ENCODE data around the gene UBE2D2. TPM values are rescaled to one million over a fixed set of nuclear protein-coding genes. Genes with fewer than 3 reads are reported as not detected.

Gene UBE2D2
- total and polyA plus RNA-seq, 2 donors (not counting 1 experiment from before 2014, with no cell fraction given) = 64.3 to 168 TPM

- CTCF ChIA-PET = interaction anchor here (0.6 to 14.0 kb wide), 31 partner anchors 9 to 246 kb away, joined by 3 to 502 read pairs (median 7); partner anchors contain the start of genes CXXC5, MZB1 and UBE2D2
- DNase-seq = peak; percentile 96
- Histone ChIP-seq H3K4me1 (ENCODE audit: control insufficient read depth in 2 of 2, insufficient read depth in 2 of 2, low read length in 2 of 2) (peaks cover 65 to 83% of the 10 kb centered on the region in 2 donors), H4K20me1 (ENCODE audit: control insufficient read depth, insufficient read depth, low read length, poor library complexity, severe bottlenecking) (peaks cover 18% of the 10 kb centered on the region), H3K4me2 (replicated peaks; ENCODE audit: low read depth, low read length, poor library complexity, severe bottlenecking) (peak overlapping the region; percentile 91), H3K27ac (ENCODE audit: low read length in 2 of 2) (peak overlapping the region; percentile 88 to 93), H3K27me3 (replicated peaks in 1 of 4; ENCODE audit: control extremely low read depth in 1 of 4, control insufficient read depth in 3 of 4, insufficient read depth in 4 of 4, low read length in 3 of 4) (no peaks in the 10 kb centered on the region), H3K9me3 (ENCODE audit: control extremely low read depth in 1 of 3, control insufficient read depth in 2 of 3, insufficient read depth in 1 of 3, low read length in 2 of 3) (no peaks in the 10 kb centered on the region), H2AFZ (ENCODE audit: insufficient read depth, low read depth, low read length, poor library complexity, severe bottlenecking) (no peak overlapping the region), H3K4me3 (ENCODE audit: control extremely low read depth in 1 of 5, extremely low read depth in 1 of 5, insufficient read depth in 1 of 5, low read depth in 2 of 5, low read length in 4 of 5) (peak overlapping the region; percentile 51 to 79 (median 61)), H3K36me3 (replicated peaks in 1 of 2; ENCODE audit: control extremely low read depth in 1 of 2, control insufficient read depth in 1 of 2, extremely low read depth in 1 of 2, insufficient read depth in 2 of 2, low read length in 1 of 2) (peaks cover 0 to 9% of the 10 kb centered on the region in 2 experiments), H3K79me2 (ENCODE audit: control insufficient read depth, insufficient read depth, low read length) (peaks cover 55% of the 10 kb centered on the region), H3K9ac (ENCODE audit: low read length) (peak overlapping the region; percentile 70)
- whole genome bisulfite sequencing (ENCODE audit: insufficient coverage) = 0% methylated on average over 2 of the region's 2 CpGs
- no peak for TF ChIP-seq EZH2 (IDR thresholded peaks at IDR 0.05; ENCODE audit: borderline replicate concordance, insufficient read depth, low read depth, low read length, poor library complexity, severe bottlenecking)
- TF ChIP-seq CTCF (IDR thresholded peaks at IDR 0.05) = no peak
- Mint-ChIP-seq H3K4me3 (peak overlapping the region; percentile 84), H3K9me3 (ENCODE audit: insufficient read depth) (no peaks in the 10 kb centered on the region), H3K27ac (peak overlapping the region; percentile 91), H3K4me1 (peaks cover 78% of the 10 kb centered on the region), H3K27me3 (no peaks in the 10 kb centered on the region)
- ATAC-seq (ENCODE audit: low read depth) = peak; percentile 76
- POLR2A ChIA-PET = interaction anchor here (0.6 to 9.1 kb wide), 19 partner anchors 14 to 342 kb away, joined by 3 to 511 read pairs (median 6); partner anchors contain the start of genes CXXC5, MATR3, MZB1 and SPATA24
- intact Hi-C loops (cut with micrococcal nuclease) = loop anchor here (1.0 to 10.0 kb wide), 6 partner anchors 17 to 231 kb away; partner anchors contain the start of gene SPATA24
These were observed 75.2 kb downstream of the UBE2D2 start for GRCh38 chr5:139636207-139636792.

GRCh38 chr5:139636975-139637408, 75.9 kb downstream of the UBE2D2 start:
- ATAC-seq (ENCODE audit: low read depth) = no peak
- intact Hi-C loops (cut with micrococcal nuclease) = loop anchor here (1.0 to 10.0 kb wide), 7 partner anchors 11 to 232 kb away; partner anchors contain the start of genes CXXC5 and SPATA24
- H2AFZ ChIP-seq (ENCODE audit: insufficient read depth, low read depth, low read length, poor library complexity, severe bottlenecking) = no peak overlapping the region
- H3K27me3 Mint-ChIP-seq = no peaks in the 10 kb centered on the region
- H3K4me3 ChIP-seq (ENCODE audit: control extremely low read depth in 1 of 5, extremely low read depth in 1 of 5, insufficient read depth in 1 of 5, low read depth in 2 of 5, low read length in 4 of 5) = peak overlapping the region; percentile 51 to 79 (median 61)
- H3K9me3 Mint-ChIP-seq (ENCODE audit: insufficient read depth) = no peaks in the 10 kb centered on the region
- ChIA-PET POLR2A (interaction anchor here (0.6 to 9.1 kb wide), 12 partner anchors 13 to 128 kb away, joined by 3 to 511 read pairs (median 33); partner anchors contain the start of genes CXXC5 and UBE2D2), CTCF (interaction anchor here (1.2 to 14.0 kb wide), 12 partner anchors 10 to 127 kb away, joined by 4 to 502 read pairs (median 78); partner anchors contain the start of genes CXXC5 and UBE2D2)
- H3K9ac ChIP-seq (ENCODE audit: low read length) = peak overlapping the region; percentile 70
- peaks cover 18% of the 10 kb centered on the region for H4K20me1 ChIP-seq (ENCODE audit: control insufficient read depth, insufficient read depth, low read length, poor library complexity, severe bottlenecking)
- peak overlapping the region; percentile 91 for H3K27ac Mint-ChIP-seq
- peaks cover 65 to 90% of the 10 kb centered on the region in 2 donors for H3K4me1 ChIP-seq (ENCODE audit: control insufficient read depth in 2 of 2, insufficient read depth in 2 of 2, low read length in 2 of 2)
- no peaks in the 10 kb centered on the region for H3K27me3 ChIP-seq (replicated peaks in 1 of 4; ENCODE audit: control extremely low read depth in 1 of 4, control insufficient read depth in 3 of 4, insufficient read depth in 4 of 4, low read length in 3 of 4)
- peak overlapping the region; percentile 91 for H3K4me2 ChIP-seq (replicated peaks; ENCODE audit: low read depth, low read length, poor library complexity, severe bottlenecking)
- H3K36me3 ChIP-seq (replicated peaks in 1 of 2; ENCODE audit: control extremely low read depth in 1 of 2, control insufficient read depth in 1 of 2, extremely low read depth in 1 of 2, insufficient read depth in 2 of 2, low read length in 1 of 2) = peaks cover 0 to 7% of the 10 kb centered on the region in 2 experiments
- H3K4me3 Mint-ChIP-seq = peak overlapping the region; percentile 84
- H3K79me2 ChIP-seq (ENCODE audit: control insufficient read depth, insufficient read depth, low read length) = peaks cover 62% of the 10 kb centered on the region
- 17% methylated on average over 2 of the region's 6 CpGs for WGBS (ENCODE audit: insufficient coverage)
- H3K4me1 Mint-ChIP-seq = peaks cover 82% of the 10 kb centered on the region
- H3K27ac ChIP-seq (ENCODE audit: low read length in 2 of 2) = peak overlapping the region; percentile 88 to 93
- peak; percentile 68 for DNase-seq
- H3K9me3 ChIP-seq (ENCODE audit: control extremely low read depth in 1 of 3, control insufficient read depth in 2 of 3, insufficient read depth in 1 of 3, low read length in 2 of 3) = no peaks in the 10 kb centered on the region
- TF ChIP-seq CTCF (IDR thresholded peaks at IDR 0.05) (no peak), EZH2 (IDR thresholded peaks at IDR 0.05; ENCODE audit: borderline replicate concordance, insufficient read depth, low read depth, low read length, poor library complexity, severe bottlenecking) (no peak)

Data from B cell (primary cell).